ENCODE results near the gene NFIX.
A peak's percentile ranks its signal among the peaks of the same experiment; 100 is the strongest.

NFIX gene

DNA sequence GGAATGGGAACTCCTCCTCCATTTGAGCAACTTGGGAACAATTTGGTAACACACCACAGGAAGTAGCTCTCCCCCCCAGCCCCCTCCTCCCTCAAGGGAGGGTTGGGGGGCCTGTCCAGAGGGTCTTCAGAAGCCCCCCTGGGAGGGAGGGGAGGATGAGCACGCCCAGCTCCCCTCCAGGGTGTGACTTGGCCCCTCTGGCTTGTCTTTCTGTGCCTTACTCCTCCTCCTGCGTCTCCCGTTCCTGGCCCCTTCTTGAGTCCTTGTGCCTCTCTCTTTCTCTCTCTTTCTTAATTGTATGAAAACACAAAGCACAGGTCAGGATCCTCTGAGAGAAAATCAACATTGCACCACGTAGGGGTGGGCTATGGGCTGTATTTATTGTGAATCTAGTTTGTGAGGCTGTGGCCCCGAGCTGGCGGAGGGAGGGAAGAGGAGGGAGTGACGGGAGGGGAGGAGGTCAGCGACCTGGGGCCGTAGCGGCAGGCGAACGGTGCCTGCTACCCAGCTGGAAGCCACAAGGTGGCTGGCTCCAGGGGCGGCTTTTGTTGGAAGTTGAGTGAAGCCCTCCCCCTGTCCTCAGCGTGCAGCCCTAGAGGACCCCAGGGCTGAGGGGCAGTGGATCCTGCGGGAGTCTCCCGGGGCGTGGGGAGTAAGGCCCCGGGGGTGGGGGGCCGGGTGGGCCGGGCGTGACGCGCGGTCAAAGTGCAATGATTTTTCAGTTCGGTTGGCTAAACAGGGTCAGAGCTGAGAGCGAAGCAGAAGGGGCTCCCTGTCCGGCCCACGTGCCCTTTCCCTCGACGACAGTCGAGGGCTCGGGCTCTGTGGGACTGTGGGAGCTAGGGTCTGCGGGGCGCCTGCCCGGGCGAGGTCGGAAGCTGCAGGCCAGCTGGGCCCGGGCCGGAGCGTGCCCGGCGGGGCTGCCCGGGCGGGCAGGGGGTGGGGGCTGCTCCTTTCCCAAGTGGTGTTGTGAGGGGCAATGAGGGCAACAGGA, 101.0 kb downstream of the NFIX start:
- no peak for DNase-seq

GRCh38 chr19:13097033-13097462, 101.8 kb downstream of the NFIX start:
- no peak for DNase-seq

DNA sequence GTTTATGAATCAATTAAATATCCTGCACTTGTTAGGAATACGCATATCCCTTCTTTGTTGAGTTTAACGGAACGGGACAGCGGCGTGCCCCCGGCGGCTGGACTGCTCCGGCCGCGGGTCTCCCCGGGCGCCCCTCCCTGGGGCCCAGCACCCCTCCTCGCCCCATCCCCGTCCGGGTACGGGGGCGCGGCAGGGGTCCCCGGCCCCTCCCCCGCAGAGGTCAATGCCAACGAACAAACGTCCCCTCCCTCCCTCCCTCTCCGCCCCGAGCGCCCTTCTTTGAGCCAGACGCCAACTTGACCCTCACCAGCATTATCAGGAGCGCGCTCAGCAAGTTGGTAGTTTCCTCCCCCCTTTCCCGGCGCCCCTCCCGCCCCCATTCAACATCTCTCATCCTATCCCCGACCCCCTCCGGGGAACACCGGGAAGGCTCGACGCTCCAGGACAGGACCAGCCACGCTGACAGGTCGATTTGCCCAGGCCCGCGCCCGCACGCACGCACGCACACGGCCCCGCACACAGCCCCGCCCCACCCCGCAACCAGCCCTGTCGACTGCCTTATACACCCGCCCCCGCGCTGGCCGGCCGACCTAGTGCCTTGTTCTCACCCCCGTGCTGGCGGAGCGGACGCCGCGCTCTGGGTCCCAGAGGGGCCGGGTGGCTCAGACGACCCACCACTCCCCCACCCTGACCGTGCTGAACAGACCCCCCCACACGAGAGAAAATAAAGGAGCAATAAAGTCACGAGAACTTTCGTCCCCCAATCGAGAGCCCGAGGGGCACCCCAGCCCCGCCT, 102.4 kb downstream of the NFIX start:
- DNase-seq, result no peak

GRCh38 chr19:13098277-13099072, 103.2 kb downstream of the NFIX start:
- peak; percentile 19 for DNase-seq

DNA sequence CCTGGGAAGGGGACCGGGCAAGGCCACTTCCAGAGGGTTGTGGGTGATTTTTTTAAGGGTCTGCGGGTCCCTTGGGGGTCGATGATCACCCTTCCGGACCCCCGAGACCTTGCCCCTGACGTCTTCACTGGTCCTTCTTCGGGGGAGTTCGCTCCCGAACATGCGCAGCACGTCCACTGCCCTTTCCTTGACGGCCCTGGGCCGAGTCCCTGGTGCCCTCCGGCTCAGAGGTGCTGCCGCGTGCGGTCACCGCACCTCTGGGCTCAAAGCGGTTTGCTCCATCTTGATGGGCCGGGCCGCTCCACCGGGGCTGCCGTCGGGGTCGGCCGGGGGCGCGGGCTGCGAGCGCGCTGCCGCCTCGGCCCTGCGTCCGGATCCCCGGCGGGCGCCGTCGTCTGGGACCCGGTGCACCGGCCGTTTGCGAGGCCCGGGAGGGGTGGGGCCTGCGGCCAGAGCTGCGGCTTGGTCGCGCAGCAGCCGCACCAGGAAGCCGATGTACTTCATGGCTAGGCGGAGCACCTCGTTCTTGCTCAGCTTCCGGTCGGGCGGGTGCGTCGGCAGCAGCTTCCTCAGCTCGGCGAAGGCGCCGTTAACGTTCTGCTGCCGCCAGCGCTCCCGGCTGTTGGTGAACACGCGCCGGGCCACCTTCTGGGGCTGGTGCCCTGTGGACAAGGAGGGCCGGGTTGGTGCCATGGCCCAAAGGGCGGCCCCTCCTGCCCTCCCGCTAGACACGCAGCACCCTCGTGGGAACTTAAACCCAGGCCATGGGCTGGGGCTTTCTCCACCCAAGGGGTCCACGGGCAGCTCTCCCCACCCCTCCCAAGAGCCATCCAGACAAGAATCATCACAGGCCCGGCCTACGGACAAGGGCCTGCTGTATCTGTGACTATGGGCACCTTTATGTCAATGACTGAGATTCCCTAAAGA, 104.1 kb downstream of the NFIX start:
- peak; percentile 4 for DNase-seq

DNA sequence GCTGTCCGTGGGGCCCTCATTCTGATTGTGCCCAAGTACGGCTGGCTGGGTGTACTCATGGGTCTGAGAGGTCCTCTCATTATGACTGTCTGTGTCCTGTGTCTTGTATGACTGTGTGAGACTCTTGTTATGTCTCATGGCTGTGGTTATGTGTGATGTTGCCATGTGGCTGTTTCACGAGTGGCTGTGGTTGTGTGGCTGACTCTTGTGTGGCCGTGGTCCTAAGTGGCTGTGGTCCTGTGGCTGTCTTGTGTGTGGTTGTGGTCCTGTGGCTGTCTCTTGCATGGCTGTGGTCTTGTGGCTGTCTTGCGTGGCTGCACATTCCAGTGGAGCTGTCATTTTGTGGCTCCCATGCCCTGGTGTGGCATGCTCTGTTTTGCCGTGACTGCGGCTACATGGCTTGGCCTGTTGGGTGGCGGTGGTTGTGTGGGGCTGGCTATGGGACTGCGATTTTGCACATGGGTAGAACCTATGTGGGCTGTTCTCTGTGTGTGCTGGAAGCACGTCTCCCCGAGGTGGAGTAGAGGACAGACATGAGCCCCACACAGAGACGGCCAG, 104.8 kb downstream of the NFIX start:
- DNase-seq, result no peak

GRCh38 chr19:13100841-13101589, 105.7 kb downstream of the NFIX start:
- DNase-seq, result no peak

DNA sequence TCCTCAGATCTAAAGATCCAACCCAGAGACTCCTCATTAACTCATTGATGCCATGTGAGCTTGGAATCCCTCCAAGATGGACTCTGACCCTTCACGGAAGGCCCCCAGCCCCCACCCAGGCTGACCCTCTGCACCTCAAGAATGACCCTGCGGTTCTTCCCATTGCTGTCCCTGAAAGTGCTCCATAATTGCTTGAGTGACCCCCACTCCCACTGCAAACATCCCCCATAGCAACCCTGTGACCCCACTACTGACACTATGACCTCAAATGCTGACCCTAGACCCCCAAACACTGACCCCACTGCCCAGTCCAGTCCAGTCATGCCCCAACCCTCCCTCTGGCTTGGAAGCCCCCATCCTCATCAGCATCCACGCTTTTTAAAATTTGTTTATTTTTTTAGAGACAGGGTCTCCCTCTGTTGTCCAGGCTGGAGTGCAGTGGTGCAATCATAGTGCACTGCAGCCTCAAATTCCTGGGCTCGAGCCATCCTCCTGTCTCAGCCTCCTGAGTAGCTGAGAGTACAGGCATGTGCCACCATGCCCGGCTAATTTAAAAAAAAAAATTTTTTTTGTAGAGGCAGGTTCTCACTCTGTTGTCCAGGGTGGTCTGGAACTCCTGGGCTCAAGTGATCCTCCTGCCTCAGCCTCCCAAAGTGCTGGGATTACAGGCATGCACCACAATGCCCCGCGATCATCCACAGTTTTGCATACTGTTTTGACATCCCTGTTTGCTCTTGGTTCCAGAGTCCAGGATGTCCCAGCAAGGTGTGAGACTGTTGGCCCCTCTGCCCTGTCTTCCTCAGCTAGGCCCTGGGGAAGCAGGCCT, 106.5 kb downstream of the NFIX start:
- no peak for DNase-seq

DNA sequence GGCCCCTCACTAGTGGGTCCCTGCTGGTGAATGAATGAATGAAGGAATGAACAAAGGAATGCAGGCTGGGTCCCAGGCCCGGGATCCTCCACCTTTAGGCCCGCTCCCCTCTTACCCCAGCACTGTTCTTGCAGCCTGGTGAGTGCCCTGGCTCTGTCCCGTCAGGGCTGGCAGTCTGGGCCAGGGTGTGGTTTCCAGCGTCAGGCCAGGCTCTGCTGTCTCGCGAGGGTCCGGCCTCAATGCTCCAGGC, 107.1 kb downstream of the NFIX start:
- no peak for DNase-seq

GRCh38 chr19:13102666-13103580, 107.6 kb downstream of the NFIX start, which contains the start of gene LYL1:
TSS of gene LYL1 (minus strand) at chr19:13102858. CDS start at chr19:13101171, 1,687 bp downstream.
- DNase-seq, result no peak

GRCh38 chr19:13103581-13104359, 108.5 kb downstream of the NFIX start:
- no peak for DNase-seq

DNA sequence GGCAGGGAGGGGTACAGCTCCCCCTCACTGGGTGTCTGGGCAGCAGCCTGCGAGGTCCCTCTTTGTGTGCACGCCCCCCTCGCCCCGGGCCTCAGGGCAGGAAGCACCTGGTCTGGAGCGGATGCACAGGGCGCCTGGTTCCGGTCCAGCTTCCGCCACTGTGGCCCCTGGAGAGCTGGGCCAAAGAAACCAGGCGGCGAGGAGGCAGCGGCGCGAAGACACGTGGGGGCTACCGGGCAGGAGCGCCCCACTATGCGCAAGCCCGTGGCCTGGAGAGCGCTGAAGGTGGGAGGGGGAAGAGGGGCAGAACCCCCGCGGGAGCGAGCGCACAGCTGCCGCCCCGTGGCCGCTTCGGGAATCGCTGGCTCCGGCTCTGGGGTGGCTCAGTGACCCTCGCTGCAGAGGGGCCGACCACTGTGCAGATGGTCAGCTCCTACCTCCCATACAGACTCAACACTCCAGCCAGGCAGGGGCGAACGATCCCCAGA, 109.1 kb downstream of the NFIX start:
- no peak for DNase-seq

- no peak for DNase-seq
These were observed 109.8 kb downstream of the NFIX start for GRCh38 chr19:13104848-13105711.

DNA sequence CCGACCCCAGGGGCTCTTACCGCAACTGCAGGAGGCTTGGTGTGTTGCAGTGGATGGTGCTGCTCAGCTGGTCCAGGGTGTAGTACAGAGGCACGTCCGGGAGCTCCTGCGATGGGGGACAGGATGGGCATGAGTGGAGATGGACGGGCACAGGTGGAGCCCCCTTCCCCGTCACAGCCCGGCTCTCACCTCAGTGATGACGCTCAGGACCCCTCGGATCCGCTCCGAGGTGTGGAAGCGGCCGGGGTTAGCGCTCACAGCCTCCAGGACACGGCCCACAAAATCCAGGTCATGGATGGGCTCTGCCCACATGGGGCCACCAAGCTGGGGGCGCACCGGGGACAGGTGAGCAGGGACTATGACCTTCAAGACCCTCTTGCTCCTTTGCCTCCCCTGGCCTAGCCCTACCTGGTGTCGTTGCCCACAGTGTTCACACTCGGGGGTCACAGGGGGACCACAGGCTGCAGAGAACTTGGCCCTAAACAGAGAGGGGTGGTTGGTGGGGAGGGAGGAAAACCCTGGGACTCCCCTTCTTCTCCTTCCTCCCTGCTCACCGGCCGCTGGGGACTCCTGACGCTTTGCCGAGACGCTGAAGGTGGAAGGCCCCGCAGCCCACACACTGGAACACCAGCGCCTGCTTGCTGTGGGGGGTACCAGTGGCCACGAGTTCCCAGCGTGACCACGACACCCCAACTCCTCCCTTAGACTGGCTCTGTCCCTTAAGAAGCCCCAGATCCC, 114.3 kb downstream of the NFIX start:
- no peak for DNase-seq

GRCh38 chr19:13110099-13110610, 114.9 kb downstream of the NFIX start:
- DNase-seq, result no peak

GRCh38 chr19:13112555-13112954, 117.3 kb downstream of the NFIX start:
- no peak for DNase-seq
